Skeletal muscle tissue (tissue), 4 donors: Measurements from ENCODE around the gene CXCL6. TPM values are rescaled to one million over a fixed set of nuclear protein-coding genes. Genes with fewer than 3 reads are reported as not detected.

Experiments
- H3K27ac ChIP-seq: one replicate; pipeline ENCODE4 v1.7.0; 2013; ENCODE audit warnings: mild to moderate bottlenecking, low read depth, low read length, inconsistent platforms
- H3K27me3 ChIP-seq, 3 donors: one replicate each; pipeline ENCODE4 v1.7.0; 2013; ENCODE audit warnings: low read length in 3 of 3; ENCODE audit not compliant: control insufficient read depth in 3 of 3, insufficient read depth in 3 of 3
- H3K36me3 ChIP-seq, 3 donors: one replicate each; pipeline ENCODE4 v1.7.0; 2013; ENCODE audit warnings: low read length in 3 of 3; ENCODE audit not compliant: control insufficient read depth in 3 of 3, insufficient read depth in 3 of 3
- H3K4me1 ChIP-seq, 3 donors: one replicate each; pipeline ENCODE4 v1.7.0; 2013; ENCODE audit warnings: low read length in 3 of 3, mild to moderate bottlenecking in 3 of 3; ENCODE audit not compliant: control insufficient read depth in 3 of 3, insufficient read depth in 3 of 3
- H3K4me3 ChIP-seq, 3 donors: one replicate each; pipeline ENCODE4 v1.7.0; 2013; ENCODE audit warnings: low read length in 3 of 3
- H3K9ac ChIP-seq, 3 donors: one replicate each; pipeline ENCODE4 v1.7.0; 2013; ENCODE audit warnings: low read length in 3 of 3, mild to moderate bottlenecking in 3 of 3, moderate library complexity in 2 of 3, low read depth in 1 of 3
- H3K9me3 ChIP-seq, 3 donors: one replicate each; pipeline ENCODE4 v1.7.0; 2013; ENCODE audit warnings: low read length in 3 of 3; ENCODE audit not compliant: control insufficient read depth in 3 of 3
- total RNA-seq: library from RNA; depleted of rRNA; stranded (reverse); fragments of >200 nt; gene quantifications from one replicate; pipeline ENCODE4 v1.2.3, GENCODE V29; 2014
- donor health status: Osteomylitis.

CXCL6 gene
- total RNA-seq, 1 donor from 2014 or later, result not detected

- Histone ChIP-seq H3K4me1 (peaks cover 0 to 9% (median 0%) of the 10 kb centered on the region in 3 donors), H3K4me3 (no peak overlapping the region), H3K36me3 (no peaks in the 10 kb centered on the region), H3K9me3 (no peaks in the 10 kb centered on the region), H3K27me3 (peaks cover 2 to 21% (median 9%) of the 10 kb centered on the region in 3 donors), H3K27ac (no peak overlapping the region), H3K9ac (no peak overlapping the region)
These were observed 35.2 kb downstream of the CXCL6 start for GRCh38 chr4:73871511-73872310.

- Histone ChIP-seq H3K27me3 (peaks cover 2 to 21% (median 9%) of the 10 kb centered on the region in 3 donors), H3K4me1 (peaks cover 0 to 9% (median 0%) of the 10 kb centered on the region in 3 donors), H3K36me3 (no peaks in the 10 kb centered on the region), H3K27ac (no peak overlapping the region), H3K4me3 (no peak overlapping the region), H3K9me3 (no peaks in the 10 kb centered on the region), H3K9ac (no peak overlapping the region)
These were observed 36.0 kb downstream of the CXCL6 start for GRCh38 chr4:73872316-73873108.

GRCh38 chr4:73874386-73874785, 37.9 kb downstream of the CXCL6 start:
- H3K4me3 ChIP-seq, result no peak overlapping the region
- H3K4me1 ChIP-seq, result peaks cover 0 to 4% (median 0%) of the 10 kb centered on the region in 3 donors
- no peak overlapping the region for H3K27ac ChIP-seq
- H3K36me3 ChIP-seq, result no peaks in the 10 kb centered on the region
- H3K9me3 ChIP-seq, result no peaks in the 10 kb centered on the region
- H3K27me3 ChIP-seq, result peaks cover 0 to 10% (median 6%) of the 10 kb centered on the region in 3 donors
- no peak overlapping the region for H3K9ac ChIP-seq

DNA sequence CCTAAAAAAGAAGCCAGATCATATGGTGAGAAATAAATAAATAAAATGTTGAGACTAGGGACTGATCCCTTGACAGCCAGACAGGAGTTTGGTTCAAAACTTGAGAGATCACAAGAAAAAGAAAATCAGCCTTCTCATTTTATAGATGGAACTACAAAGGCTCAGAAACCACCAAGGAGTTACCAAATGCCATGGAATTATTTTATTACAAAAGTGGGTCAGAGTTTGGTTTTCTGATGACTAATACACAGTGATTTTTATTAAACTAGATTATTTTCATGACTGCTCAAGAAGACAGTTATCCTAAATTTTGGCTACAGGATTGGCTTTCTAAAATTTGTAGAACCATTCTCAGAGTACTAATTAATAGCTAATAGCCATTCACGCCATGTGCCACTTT, 38.9 kb downstream of the CXCL6 start:
- peaks cover 0 to under 1% (median under 1%) of the 10 kb centered on the region in 3 donors for H3K27me3 ChIP-seq
- no peaks in the 10 kb centered on the region for H3K9me3 ChIP-seq
- no peak overlapping the region for H3K4me3 ChIP-seq
- H3K27ac ChIP-seq, result no peak overlapping the region
- H3K36me3 ChIP-seq, result no peaks in the 10 kb centered on the region
- H3K9ac ChIP-seq, result no peak overlapping the region
- no peaks in the 10 kb centered on the region for H3K4me1 ChIP-seq

GRCh38 chr4:73883306-73883705, 46.8 kb downstream of the CXCL6 start:
- Histone ChIP-seq H3K4me1 (no peaks in the 10 kb centered on the region), H3K4me3 (no peak overlapping the region), H3K27ac (no peak overlapping the region), H3K9ac (no peak overlapping the region), H3K27me3 (no peaks in the 10 kb centered on the region), H3K36me3 (no peaks in the 10 kb centered on the region), H3K9me3 (no peaks in the 10 kb centered on the region)

- H3K36me3 ChIP-seq, result no peaks in the 10 kb centered on the region
- no peaks in the 10 kb centered on the region for H3K27me3 ChIP-seq
- no peaks in the 10 kb centered on the region for H3K9me3 ChIP-seq
These were observed 49.2 kb downstream of the CXCL6 start for GRCh38 chr4:73885574-73886267.

More at GRCh38 chr4:73885574-73886267, 49.2 kb downstream of the CXCL6 start:
- H3K4me3 ChIP-seq, result no peak overlapping the region
- no peak overlapping the region for H3K9ac ChIP-seq
- no peak overlapping the region for H3K27ac ChIP-seq
- no peaks in the 10 kb centered on the region for H3K4me1 ChIP-seq

Other genes starting within 250 kb of the CXCL6 start
- gene RASSF6, start 216.2 kb upstream of the CXCL6 start, total RNA-seq, result not detected
- 1.0 TPM for gene CXCL8, start 96.1 kb upstream of the CXCL6 start, total RNA-seq
- not detected for gene PF4V1, start 16.6 kb downstream of the CXCL6 start, total RNA-seq
- 0.52 TPM for gene CXCL1, start 32.7 kb downstream of the CXCL6 start, total RNA-seq
- gene PF4, start 145.3 kb downstream of the CXCL6 start, total RNA-seq, result 4.7 TPM
- 15.1 TPM for gene PPBP, start 151.5 kb downstream of the CXCL6 start, total RNA-seq
- under 0.01 TPM for gene CXCL5, start 162.0 kb downstream of the CXCL6 start, total RNA-seq
- not detected for gene CXCL3, start 202.0 kb downstream of the CXCL6 start, total RNA-seq